ENCODE measurements around the gene GRIA4.

- TF ChIP-seq CTCF (IDR thresholded peaks at IDR 0.05) (no peak), POLR2A (IDR thresholded peaks at IDR 0.05) (no peak)
Measured at GRCh38 chr11:105697291-105697690, 87.4 kb downstream of the GRIA4 start.

Data from lower leg skin (tissue), 3 donors.